Posterior vena cava (tissue), 2 donors: ENCODE measurements around the gene FUT1. TPM values are rescaled to one million over a fixed set of nuclear protein-coding genes. Genes with fewer than 3 reads are reported as not detected.

ENCODE experiments used
- DNase-seq: peaks from one replicate; pipeline ENCODE4 v3.0.0-alpha.2; 2020; ENCODE audit warnings: low spot score
- intact Hi-C, 2 donors: fragments of 100-400 bp; cut with DNase I; formaldehyde crosslinking; loops; one replicate each; pipeline versions ENCODE4 v1.14.1 to v1.14.2; 2022 to 2023
- total RNA-seq, 2 donors: library from RNA; stranded (reverse); fragmentation: NEBNext Ultra II Directional; extraction: Animal tissue kit (Norgen Biotek cat#: 25700); gene quantifications; one replicate each; pipeline ENCODE4 v1.2.1, GENCODE V29; 2021
- donor health status: DM: yes; HTN: yes; CAD: no.
- donor health status: DM: yes; HTN: yes; CAD: no.

FUT1 gene
- total RNA-seq, 2 donors from 2014 or later = 1.5 to 2.1 TPM

GRCh38 chr19:48703316-48703715, 49.1 kb downstream of the FUT1 start:
- DNase-seq = no peak
- intact Hi-C loops = no loop called here

- intact Hi-C loops = no loop called here
- no peak for DNase-seq
These were observed 49.7 kb downstream of the FUT1 start for GRCh38 chr19:48702701-48703100.

- intact Hi-C loops = no loop called here
- DNase-seq = no peak
These were observed 54.4 kb downstream of the FUT1 start for GRCh38 chr19:48698046-48698445.

Other genes starting within 250 kb of the FUT1 start
- under 1 TPM; 0.19 to 0.57 TPM for gene LMTK3, start 240.8 kb downstream of the FUT1 start, total RNA-seq
- gene SULT2B1, start 200.5 kb downstream of the FUT1 start, total RNA-seq = under 1 TPM in 1 of 2 donors, not detected in 1; 0.60 TPM
- gene SPACA4, start 145.9 kb downstream of the FUT1 start, total RNA-seq = not detected
- gene FAM83E, start 137.6 kb downstream of the FUT1 start, total RNA-seq = not detected
- gene RPL18, start 133.5 kb downstream of the FUT1 start, total RNA-seq = 100 to 1,000 TPM; 746 to 777 TPM
- 10 to 100 TPM in 1 of 2 donors, 1 to 10 TPM in 1; 8.5 to 12.1 TPM for gene SPHK2, start 133.1 kb downstream of the FUT1 start, total RNA-seq
- gene DBP, start 115.3 kb downstream of the FUT1 start, total RNA-seq = 1 to 10 TPM; 1.8 to 3.6 TPM
- 1 to 10 TPM; 4.8 to 5.7 TPM for gene CA11, start 106.5 kb downstream of the FUT1 start, total RNA-seq
- under 1 TPM; 0.28 to 0.38 TPM for gene NTN5, start 79.6 kb downstream of the FUT1 start, total RNA-seq
- gene FUT2, start 56.7 kb downstream of the FUT1 start, total RNA-seq = not detected
- 1 to 10 TPM in 1 of 2 donors, under 1 TPM in 1; 0.90 to 1.1 TPM for gene MAMSTR, start 32.9 kb downstream of the FUT1 start, total RNA-seq
- 10 to 100 TPM; 13.8 to 19.2 TPM for gene RASIP1, start 12.0 kb downstream of the FUT1 start, total RNA-seq
- gene IZUMO1, start 5.7 kb downstream of the FUT1 start, total RNA-seq = under 1 TPM; 0.52 to 0.56 TPM
- gene FGF21, start 2.9 kb upstream of the FUT1 start, total RNA-seq = not detected
- 10 to 100 TPM; 21.7 to 24.9 TPM for gene BCAT2, start 58.4 kb upstream of the FUT1 start, total RNA-seq
- 1 to 10 TPM; 5.6 to 6.6 TPM for gene HSD17B14, start 83.8 kb upstream of the FUT1 start, total RNA-seq
- gene PLEKHA4, start 116.0 kb upstream of the FUT1 start, total RNA-seq = 10 to 100 TPM; 91.0 to 91.2 TPM
- 100 to 1,000 TPM in 1 of 2 donors, 10 to 100 TPM in 1; 72.8 to 172 TPM for gene PPP1R15A, start 119.8 kb upstream of the FUT1 start, total RNA-seq
- 1 to 10 TPM in 1 of 2 donors, under 1 TPM in 1; 0.86 to 1.9 TPM for gene TULP2, start 146.1 kb upstream of the FUT1 start, total RNA-seq
- 100 to 1,000 TPM; 219 to 282 TPM for gene NUCB1, start 147.7 kb upstream of the FUT1 start, total RNA-seq
- not detected for gene DHDH, start 181.1 kb upstream of the FUT1 start, total RNA-seq
- gene BAX, start 202.2 kb upstream of the FUT1 start, total RNA-seq = 10 to 100 TPM; 44.6 to 53.4 TPM
- gene FTL, start 212.7 kb upstream of the FUT1 start, total RNA-seq = 1,000 to 10,000 TPM; 2,854 to 3,275 TPM
- 10 to 100 TPM; 28.0 to 39.5 TPM for gene GYS1, start 240.7 kb upstream of the FUT1 start, total RNA-seq
- 10 to 100 TPM; 34.7 to 43.1 TPM for gene RUVBL2, start 241.2 kb upstream of the FUT1 start, total RNA-seq